Suprapubic skin (tissue), 3 donors: ENCODE results near the gene NRXN3.

ENCODE experiments used
- CTCF ChIP-seq, 2 donors: fragments of 200-600 bp in 1 of 2; fragments of 450-650 bp in 1 of 2; sonication (generic) in 1 of 2; IDR thresholded peaks; one replicate each; pipeline ENCODE4 v1.5.1; 2016 to 2019; ENCODE audit warnings: antibody characterized with exemption in 2 of 2, mild to moderate bottlenecking in 1 of 2, moderate library complexity in 1 of 2
- POLR2AphosphoS5 ChIP-seq, 3 donors: sonication (generic); formaldehyde crosslinking; IDR thresholded peaks; one replicate each; pipeline ENCODE4 v1.6.1; 2017; ENCODE audit warnings: antibody characterized with exemption in 3 of 3

GRCh38 chr14:78227248-78228077, 57.3 kb downstream of the NRXN3 start:
- TF ChIP-seq CTCF (IDR thresholded peaks at IDR 0.05), result no peak
- TF ChIP-seq POLR2AphosphoS5 (IDR thresholded peaks at IDR 0.05), result no peak
